GM23338 (cell line): ENCODE data around the gene SLC36A1. TPM values are rescaled to one million over a fixed set of nuclear protein-coding genes. Genes with fewer than 3 reads are reported as not detected.

Source experiments
- ATAC-seq: fragments of 200-7000 bp; cut with Tn5 transposase; 3 replicates; pipeline ENCODE4 v1.9.1; 2020
- DNase-seq: peaks from one replicate; pipeline ENCODE4 v3.0.0-alpha.2; 2015; ENCODE audit warnings: low spot score
- H2AFZ ChIP-seq: fragments of 200-600 bp; sonication (generic); 2 replicates; pipeline ENCODE4 v1.8.0; 2016; ENCODE audit warnings: antibody characterized with exemption, mild to moderate bottlenecking, moderate library complexity
- H3F3A ChIP-seq: fragments of 200-600 bp; sonication (generic); replicated peaks from 2 replicates; pipeline ENCODE4 v1.8.0; 2017; ENCODE audit warnings: antibody characterized with exemption, mixed run types, low read depth
- H3K27ac ChIP-seq: fragments of 200-600 bp; sonication (generic); 2 replicates; pipeline ENCODE4 v1.6.1; 2016; ENCODE audit warnings: low read depth
- H3K27me3 ChIP-seq: fragments of 200-600 bp; sonication (generic); 2 replicates; pipeline ENCODE4 v1.8.0; 2016; ENCODE audit warnings: mild to moderate bottlenecking, mixed run types, moderate library complexity; ENCODE audit not compliant: insufficient read depth
- H3K36me3 ChIP-seq: fragments of 200-600 bp; sonication (generic); 2 replicates; pipeline ENCODE4 v1.8.0; 2016; ENCODE audit warnings: mild to moderate bottlenecking; ENCODE audit not compliant: insufficient read depth
- H3K4me1 ChIP-seq: fragments of 200-600 bp; sonication (generic); 2 replicates; pipeline ENCODE4 v1.8.0; 2016; ENCODE audit warnings: mild to moderate bottlenecking, moderate library complexity; ENCODE audit not compliant: insufficient read depth
- H3K4me2 ChIP-seq: fragments of 200-600 bp; sonication (generic); 2 replicates; pipeline ENCODE4 v1.7.1; 2017; ENCODE audit warnings: mixed run types
- H3K4me3 ChIP-seq: fragments of 200-600 bp; sonication (generic); 2 replicates; pipeline ENCODE4 v1.6.1; 2016; ENCODE audit warnings: mixed run types
- H3K79me2 ChIP-seq: fragments of 200-600 bp; sonication (generic); replicated peaks from 2 replicates; pipeline ENCODE4 v1.8.0; 2017; ENCODE audit warnings: mild to moderate bottlenecking; ENCODE audit not compliant: insufficient read depth
- H3K9me2 ChIP-seq: fragments of 200-600 bp; sonication (generic); 2 replicates; pipeline ENCODE4 v1.8.0; 2017; ENCODE audit not compliant: insufficient read depth
- H4K20me1 ChIP-seq: fragments of 200-600 bp; sonication (generic); replicated peaks from 2 replicates; pipeline ENCODE4 v1.8.0; 2017; ENCODE audit warnings: mild to moderate bottlenecking; ENCODE audit not compliant: insufficient read depth
- H3K27ac Mint-ChIP-seq: 2 replicates; pipeline ENCODE4 v1.8.0; 2020; ENCODE audit warnings: inconsistent platforms, mild to moderate bottlenecking, moderate library complexity, mixed read lengths
- H3K27me3 Mint-ChIP-seq: 3 replicates; pipeline ENCODE4 v1.8.0; 2022; ENCODE audit warnings: low read depth, mild to moderate bottlenecking, moderate library complexity, mixed read lengths, inconsistent platforms; ENCODE audit not compliant: insufficient read depth, poor library complexity
- H3K36me3 Mint-ChIP-seq: 3 replicates; pipeline ENCODE4 v1.8.0; 2021; ENCODE audit warnings: low read depth, mild to moderate bottlenecking, inconsistent platforms, moderate library complexity, mixed read lengths
- H3K4me1 Mint-ChIP-seq: 3 replicates; pipeline ENCODE4 v1.8.0; 2020; ENCODE audit warnings: mild to moderate bottlenecking, inconsistent platforms, mixed read lengths
- H3K4me3 Mint-ChIP-seq: 3 replicates; pipeline ENCODE4 v1.8.0; 2021; ENCODE audit warnings: moderate library complexity, mild to moderate bottlenecking, inconsistent platforms, mixed read lengths
- H3K9me3 Mint-ChIP-seq: 3 replicates; pipeline ENCODE4 v1.8.0; 2020; ENCODE audit warnings: moderate library complexity, mild to moderate bottlenecking, inconsistent platforms, mixed read lengths
- CREB1 ChIP-seq: fragments of 250-450 bp; sonication (Bioruptor Pico); IDR thresholded peaks from 2 replicates; pipeline ENCODE4 v1.5.0; 2020; ENCODE audit warnings: low read depth, mild to moderate bottlenecking, moderate library complexity
- EZH2 ChIP-seq: fragments of 200-600 bp; sonication (generic); IDR thresholded peaks from one replicate; pipeline ENCODE4 v1.8.0; 2017; ENCODE audit warnings: antibody characterized with exemption, mild to moderate bottlenecking, low read depth; ENCODE audit not compliant: unreplicated experiment
- EZH2phosphoT487 ChIP-seq: fragments of 200-600 bp; sonication (generic); IDR thresholded peaks from one replicate; pipeline ENCODE4 v1.8.1; 2018; ENCODE audit warnings: antibody characterized with exemption; ENCODE audit not compliant: unreplicated experiment
- JUNB ChIP-seq: IDR thresholded peaks from one replicate; pipeline ENCODE4 v1.6.1; 2016; ENCODE audit warnings: antibody characterized with exemption; ENCODE audit not compliant: unreplicated experiment
- NANOG ChIP-seq: IDR thresholded peaks from 2 replicates; pipeline ENCODE4 v1.6.1; 2016; ENCODE audit warnings: antibody characterized with exemption, borderline replicate concordance
- POLR2AphosphoS5 ChIP-seq: IDR thresholded peaks from 2 replicates; pipeline ENCODE4 v1.6.1; 2016; ENCODE audit warnings: antibody characterized with exemption, low read depth
- REST ChIP-seq: IDR thresholded peaks from one replicate; pipeline ENCODE4 v1.6.1; 2018; ENCODE audit warnings: antibody characterized with exemption; ENCODE audit not compliant: unreplicated experiment
- STAT1 ChIP-seq: IDR thresholded peaks from one replicate; pipeline ENCODE4 v1.6.1; 2016; ENCODE audit warnings: antibody characterized with exemption; ENCODE audit not compliant: unreplicated experiment
- ZNF114 ChIP-seq: fragments of 250-450 bp; sonication (Bioruptor Pico); IDR thresholded peaks from 2 replicates; pipeline ENCODE4 v1.5.0; 2020; ENCODE audit warnings: mild to moderate bottlenecking, moderate library complexity
- ZNF331 ChIP-seq: fragments of 250-450 bp; sonication (Bioruptor Pico); IDR thresholded peaks from 2 replicates; pipeline ENCODE4 v1.5.0; 2020; ENCODE audit warnings: low read depth, mild to moderate bottlenecking, moderate library complexity
- ZNF462 ChIP-seq: fragments of 250-450 bp; sonication (Bioruptor Pico); IDR thresholded peaks from 2 replicates; pipeline ENCODE4 v1.5.0; 2020; ENCODE audit warnings: mild to moderate bottlenecking, moderate library complexity
- polyA plus RNA-seq: library from polyadenylated mRNA; unstranded; fragments of >200 nt; fragmentation: Nextera tagmentation; extraction: Ambion mirVana; gene quantifications from 2 replicates; pipeline ENCODE4 v1.2.1, GENCODE V29; 2016
- total RNA-seq: library from RNA; depleted of rRNA; stranded (reverse); fragments of >200 nt; shearing (Covaris generic); gene quantifications from 2 replicates; pipeline ENCODE4 v1.2.3, GENCODE V29; 2014
- TF ChIP-seq, protein P1 (sequence below), 2 experiments: fragments of 200-600 bp in 1 of 2; sonication (generic) in 1 of 2; conservative IDR thresholded peaks; 2 replicates each; pipeline versions ENCODE4 v1.5.1 to v1.6.1; 2016 to 2017; ENCODE audit warnings: antibody characterized with exemption in 2 of 2, low read depth in 2 of 2, mild to moderate bottlenecking in 2 of 2, moderate library complexity in 1 of 2
- TF ChIP-seq, protein P2 (sequence below): IDR thresholded peaks from 2 replicates; pipeline ENCODE4 v1.6.1; 2016; ENCODE audit warnings: antibody characterized with exemption

Gene SLC36A1
- total and polyA plus RNA-seq, 2 experiments from 2014 or later: 5.2 to 10.4 TPM

DNA sequence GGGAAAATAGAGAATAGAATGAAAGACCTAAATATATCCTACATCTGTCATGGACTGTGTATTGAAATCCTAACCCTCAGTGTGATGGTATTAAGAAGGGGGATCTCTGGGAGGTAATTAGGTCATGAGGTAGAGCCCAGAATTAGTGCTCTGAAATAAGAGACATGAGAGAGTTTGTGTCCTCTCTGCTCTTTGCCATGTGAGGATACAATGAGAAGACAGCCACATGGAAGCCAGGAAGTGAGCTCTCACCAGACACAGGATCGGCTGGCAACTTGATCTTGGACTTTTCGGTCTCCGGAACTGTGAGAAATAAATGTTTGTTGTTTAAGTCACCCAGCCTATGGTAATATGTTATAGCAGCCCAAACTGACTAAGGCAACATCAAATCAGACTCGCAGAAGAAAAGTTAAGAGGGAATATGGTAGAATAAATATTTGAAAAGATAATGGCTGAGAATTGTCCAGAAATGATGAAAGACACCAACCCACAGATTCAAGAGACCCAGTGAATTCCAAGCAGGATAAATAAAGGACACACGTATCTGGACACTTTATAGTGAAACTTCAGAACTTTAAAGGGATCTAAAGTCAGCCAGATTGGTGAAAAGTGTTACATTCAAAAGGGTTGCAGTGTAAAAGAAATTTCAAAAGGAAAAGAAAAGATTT lies 12.7 kb upstream of the SLC36A1 start:
- Histone ChIP-seq H3F3A (no peaks in the 10 kb centered on the region), H2AFZ (no peak overlapping the region), H3K36me3 (no peaks in the 10 kb centered on the region), H3K79me2 (no peaks in the 10 kb centered on the region), H3K4me3 (no peak overlapping the region), H3K4me1 (no peaks in the 10 kb centered on the region), H3K9me2 (no peaks in the 10 kb centered on the region), H3K4me2 (no peak overlapping the region), H3K27ac (no peak overlapping the region), H3K27me3 (no peaks in the 10 kb centered on the region), H4K20me1 (no peaks in the 10 kb centered on the region)
- H3K27me3 Mint-ChIP-seq: peaks cover 3% of the 10 kb centered on the region
- H3K4me1 Mint-ChIP-seq: no peaks in the 10 kb centered on the region
- ATAC-seq (no peak), DNase-seq (no peak)
- no peak overlapping the region for H3K4me3 Mint-ChIP-seq
- H3K9me3 Mint-ChIP-seq: no peaks in the 10 kb centered on the region; the same call in 2 of the 3 replicates
- no peak overlapping the region for H3K27ac Mint-ChIP-seq
- TF ChIP-seq, protein P1, sequence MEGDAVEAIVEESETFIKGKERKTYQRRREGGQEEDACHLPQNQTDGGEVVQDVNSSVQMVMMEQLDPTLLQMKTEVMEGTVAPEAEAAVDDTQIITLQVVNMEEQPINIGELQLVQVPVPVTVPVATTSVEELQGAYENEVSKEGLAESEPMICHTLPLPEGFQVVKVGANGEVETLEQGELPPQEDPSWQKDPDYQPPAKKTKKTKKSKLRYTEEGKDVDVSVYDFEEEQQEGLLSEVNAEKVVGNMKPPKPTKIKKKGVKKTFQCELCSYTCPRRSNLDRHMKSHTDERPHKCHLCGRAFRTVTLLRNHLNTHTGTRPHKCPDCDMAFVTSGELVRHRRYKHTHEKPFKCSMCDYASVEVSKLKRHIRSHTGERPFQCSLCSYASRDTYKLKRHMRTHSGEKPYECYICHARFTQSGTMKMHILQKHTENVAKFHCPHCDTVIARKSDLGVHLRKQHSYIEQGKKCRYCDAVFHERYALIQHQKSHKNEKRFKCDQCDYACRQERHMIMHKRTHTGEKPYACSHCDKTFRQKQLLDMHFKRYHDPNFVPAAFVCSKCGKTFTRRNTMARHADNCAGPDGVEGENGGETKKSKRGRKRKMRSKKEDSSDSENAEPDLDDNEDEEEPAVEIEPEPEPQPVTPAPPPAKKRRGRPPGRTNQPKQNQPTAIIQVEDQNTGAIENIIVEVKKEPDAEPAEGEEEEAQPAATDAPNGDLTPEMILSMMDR (conservative IDR thresholded peaks at IDR 0.05; ENCODE audit: low read depth in 2 of 2): no peak
- TF ChIP-seq REST (no peak), JUNB (no peak), ZNF462 (no peak), NANOG (no peak), CREB1 (no peak), STAT1 (no peak), POLR2AphosphoS5 (no peak), ZNF331 (CRISPR knock-in tag) (no peak), EZH2 (no peak), EZH2phosphoT487 (no peak), ZNF114 (CRISPR knock-in tag) (no peak)
- TF ChIP-seq, protein P2, sequence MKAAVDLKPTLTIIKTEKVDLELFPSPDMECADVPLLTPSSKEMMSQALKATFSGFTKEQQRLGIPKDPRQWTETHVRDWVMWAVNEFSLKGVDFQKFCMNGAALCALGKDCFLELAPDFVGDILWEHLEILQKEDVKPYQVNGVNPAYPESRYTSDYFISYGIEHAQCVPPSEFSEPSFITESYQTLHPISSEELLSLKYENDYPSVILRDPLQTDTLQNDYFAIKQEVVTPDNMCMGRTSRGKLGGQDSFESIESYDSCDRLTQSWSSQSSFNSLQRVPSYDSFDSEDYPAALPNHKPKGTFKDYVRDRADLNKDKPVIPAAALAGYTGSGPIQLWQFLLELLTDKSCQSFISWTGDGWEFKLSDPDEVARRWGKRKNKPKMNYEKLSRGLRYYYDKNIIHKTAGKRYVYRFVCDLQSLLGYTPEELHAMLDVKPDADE: no peak
- H3K36me3 Mint-ChIP-seq: no peaks in the 10 kb centered on the region
